ENCODE results near the gene ADAP1.

- TF ChIP-seq, protein P1, sequence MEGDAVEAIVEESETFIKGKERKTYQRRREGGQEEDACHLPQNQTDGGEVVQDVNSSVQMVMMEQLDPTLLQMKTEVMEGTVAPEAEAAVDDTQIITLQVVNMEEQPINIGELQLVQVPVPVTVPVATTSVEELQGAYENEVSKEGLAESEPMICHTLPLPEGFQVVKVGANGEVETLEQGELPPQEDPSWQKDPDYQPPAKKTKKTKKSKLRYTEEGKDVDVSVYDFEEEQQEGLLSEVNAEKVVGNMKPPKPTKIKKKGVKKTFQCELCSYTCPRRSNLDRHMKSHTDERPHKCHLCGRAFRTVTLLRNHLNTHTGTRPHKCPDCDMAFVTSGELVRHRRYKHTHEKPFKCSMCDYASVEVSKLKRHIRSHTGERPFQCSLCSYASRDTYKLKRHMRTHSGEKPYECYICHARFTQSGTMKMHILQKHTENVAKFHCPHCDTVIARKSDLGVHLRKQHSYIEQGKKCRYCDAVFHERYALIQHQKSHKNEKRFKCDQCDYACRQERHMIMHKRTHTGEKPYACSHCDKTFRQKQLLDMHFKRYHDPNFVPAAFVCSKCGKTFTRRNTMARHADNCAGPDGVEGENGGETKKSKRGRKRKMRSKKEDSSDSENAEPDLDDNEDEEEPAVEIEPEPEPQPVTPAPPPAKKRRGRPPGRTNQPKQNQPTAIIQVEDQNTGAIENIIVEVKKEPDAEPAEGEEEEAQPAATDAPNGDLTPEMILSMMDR (conservative IDR thresholded peaks at IDR 0.05; ENCODE audit: low read length) = no peak
- TF ChIP-seq EZH2phosphoT487 (IDR thresholded peaks at IDR 0.05; ENCODE audit: borderline replicate concordance, low read depth, low read length) = no peak
These were observed 32.7 kb downstream of the ADAP1 start for GRCh38 chr7:921581-922333.

All from OCI-LY7 (cell line).